ENCODE results near the gene HS3ST4.

DNA sequence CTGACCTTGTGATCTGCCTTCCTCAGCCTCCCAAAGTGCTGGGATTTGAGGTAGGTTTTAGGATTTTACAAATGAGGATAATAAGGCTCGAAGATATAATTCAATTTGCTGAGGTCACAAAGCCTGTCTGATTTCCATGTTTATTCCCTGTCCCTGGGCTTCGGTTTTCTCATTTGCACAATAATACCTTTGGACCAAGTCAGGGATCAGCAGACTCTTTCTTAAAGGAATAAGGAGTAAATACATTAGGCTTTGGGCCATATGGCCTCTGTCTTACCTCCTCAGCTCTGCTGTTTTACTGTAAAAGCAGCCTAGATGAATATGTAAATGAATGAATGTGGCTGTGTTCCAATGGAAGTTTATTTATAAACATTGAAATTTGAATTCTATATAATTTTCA is 442.8 kb downstream of the HS3ST4 start:
- TF ChIP-seq CTCF (IDR thresholded peaks at IDR 0.05) (no peak), POLR2A (IDR thresholded peaks at IDR 0.05) (no peak)

Data from esophagus squamous epithelium (tissue), 4 donors.